Activated naive CD8-positive, alpha-beta T cell treated with anti-CD3 and anti-CD28 coated beads, Interleukin-2, amount 50 U/mL, for 24 hours (primary cell): Measurements from ENCODE around the gene PRR33.

Source experiments
- ATAC-seq: fragments of 150-1000 bp; cut with Tn5 transposase; one replicate; pipeline ENCODE4 v1.10.0; 2021
- DNase-seq: peaks from one replicate; pipeline ENCODE4 v3.0.0; 2021
- H3K27ac Mint-ChIP-seq: one replicate; pipeline ENCODE4 v1.8.0; 2021; ENCODE audit warnings: mild to moderate bottlenecking, mixed read lengths
- H3K27me3 Mint-ChIP-seq: one replicate; pipeline ENCODE4 v1.8.0; 2021; ENCODE audit warnings: mixed read lengths
- H3K36me3 Mint-ChIP-seq: one replicate; pipeline ENCODE4 v1.8.0; 2021; ENCODE audit warnings: low read depth, mixed read lengths
- H3K4me1 Mint-ChIP-seq: one replicate; pipeline ENCODE4 v1.8.0; 2021; ENCODE audit warnings: mixed read lengths
- H3K4me3 Mint-ChIP-seq: one replicate; pipeline ENCODE4 v1.8.0; 2021; ENCODE audit warnings: mild to moderate bottlenecking, moderate library complexity, mixed read lengths
- H3K9me3 Mint-ChIP-seq: one replicate; pipeline ENCODE4 v1.8.0; 2021; ENCODE audit warnings: mixed read lengths

Gene PRR33

GRCh38 chr11:1913271-1914060 is 21.8 kb upstream of the PRR33 start:
- no peak overlapping the region for H3K27ac Mint-ChIP-seq

DNA sequence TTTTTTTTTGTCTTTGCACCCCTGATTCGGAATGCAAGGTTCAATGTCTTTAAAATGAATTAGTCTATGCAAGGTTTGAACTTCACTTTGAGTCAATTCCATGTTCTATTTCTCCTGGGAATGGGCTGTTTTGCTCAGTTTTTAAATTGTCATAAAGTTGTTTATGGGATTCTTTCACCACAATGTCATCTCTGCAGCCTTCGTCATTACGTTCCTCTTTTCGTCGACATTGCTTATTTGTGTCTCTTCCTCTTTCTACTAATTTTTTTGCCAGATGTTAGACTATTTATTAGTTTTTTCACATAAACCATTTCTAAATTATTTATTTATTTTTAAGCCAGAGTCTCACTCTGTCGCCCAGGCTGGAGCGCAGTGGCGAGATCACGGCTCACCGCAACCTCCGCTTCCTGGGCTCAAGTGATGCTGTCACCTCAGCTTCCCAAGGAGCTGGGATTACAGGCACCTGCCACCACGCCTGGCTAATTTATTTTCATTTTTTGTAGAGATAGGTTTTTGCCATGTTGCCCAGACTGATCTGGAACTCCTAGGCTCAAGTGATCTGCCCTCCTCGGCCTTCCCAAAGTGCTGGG is 20.7 kb upstream of the PRR33 start:
- H3K9me3 Mint-ChIP-seq, result peaks cover 8% of the 10 kb centered on the region
- no peaks in the 10 kb centered on the region for H3K36me3 Mint-ChIP-seq
- peaks cover 10% of the 10 kb centered on the region for H3K4me1 Mint-ChIP-seq
- H3K27ac Mint-ChIP-seq, result no peak overlapping the region
- ATAC-seq, result no peak
- DNase-seq, result no peak
- H3K27me3 Mint-ChIP-seq, result peaks cover 5% of the 10 kb centered on the region
- no peak overlapping the region for H3K4me3 Mint-ChIP-seq

More at GRCh38 chr11:1913271-1914060, 21.8 kb upstream of the PRR33 start:
- DNase-seq, result no peak
- no peaks in the 10 kb centered on the region for H3K36me3 Mint-ChIP-seq
- no peak overlapping the region for H3K4me3 Mint-ChIP-seq
- no peak for ATAC-seq
- H3K9me3 Mint-ChIP-seq, result peaks cover 8% of the 10 kb centered on the region
- H3K4me1 Mint-ChIP-seq, result peaks cover 11% of the 10 kb centered on the region
- H3K27me3 Mint-ChIP-seq, result peaks cover 5% of the 10 kb centered on the region

DNA sequence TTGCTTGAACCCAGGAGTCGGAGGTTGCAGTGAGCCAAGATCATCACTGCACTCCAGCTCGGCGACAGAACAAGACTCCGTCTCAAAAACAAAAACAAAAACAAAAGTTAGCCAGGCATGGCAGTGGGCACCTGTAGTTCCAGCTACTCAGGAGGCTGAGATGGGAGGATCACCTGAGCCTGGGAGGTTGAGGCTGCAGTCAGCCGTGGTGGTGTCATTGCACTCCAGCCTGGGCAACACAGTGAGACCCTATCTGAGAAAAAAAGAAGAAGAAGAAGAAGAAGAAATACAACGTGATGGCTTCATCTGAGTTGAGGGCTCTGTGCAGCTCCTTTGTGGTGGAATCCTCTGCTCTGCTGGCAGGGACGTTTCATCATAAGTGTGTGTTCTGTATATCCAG is 17.8 kb upstream of the PRR33 start:
- H3K4me3 Mint-ChIP-seq, result no peak overlapping the region

GRCh38 chr11:1908618-1909017 is 16.9 kb upstream of the PRR33 start:
- Mint-ChIP-seq H3K27ac (no peak overlapping the region), H3K9me3 (no peaks in the 10 kb centered on the region), H3K4me1 (no peaks in the 10 kb centered on the region), H3K36me3 (no peaks in the 10 kb centered on the region), H3K27me3 (no peaks in the 10 kb centered on the region), H3K4me3 (no peak overlapping the region)
- DNase-seq, result no peak
- ATAC-seq, result no peak

More for the DNA sequence above, 17.8 kb upstream of the PRR33 start:
- no peak for DNase-seq
- no peak for ATAC-seq
- Mint-ChIP-seq H3K4me1 (no peaks in the 10 kb centered on the region), H3K27ac (no peak overlapping the region), H3K36me3 (no peaks in the 10 kb centered on the region), H3K27me3 (peaks cover 3% of the 10 kb centered on the region), H3K9me3 (no peaks in the 10 kb centered on the region)

DNA sequence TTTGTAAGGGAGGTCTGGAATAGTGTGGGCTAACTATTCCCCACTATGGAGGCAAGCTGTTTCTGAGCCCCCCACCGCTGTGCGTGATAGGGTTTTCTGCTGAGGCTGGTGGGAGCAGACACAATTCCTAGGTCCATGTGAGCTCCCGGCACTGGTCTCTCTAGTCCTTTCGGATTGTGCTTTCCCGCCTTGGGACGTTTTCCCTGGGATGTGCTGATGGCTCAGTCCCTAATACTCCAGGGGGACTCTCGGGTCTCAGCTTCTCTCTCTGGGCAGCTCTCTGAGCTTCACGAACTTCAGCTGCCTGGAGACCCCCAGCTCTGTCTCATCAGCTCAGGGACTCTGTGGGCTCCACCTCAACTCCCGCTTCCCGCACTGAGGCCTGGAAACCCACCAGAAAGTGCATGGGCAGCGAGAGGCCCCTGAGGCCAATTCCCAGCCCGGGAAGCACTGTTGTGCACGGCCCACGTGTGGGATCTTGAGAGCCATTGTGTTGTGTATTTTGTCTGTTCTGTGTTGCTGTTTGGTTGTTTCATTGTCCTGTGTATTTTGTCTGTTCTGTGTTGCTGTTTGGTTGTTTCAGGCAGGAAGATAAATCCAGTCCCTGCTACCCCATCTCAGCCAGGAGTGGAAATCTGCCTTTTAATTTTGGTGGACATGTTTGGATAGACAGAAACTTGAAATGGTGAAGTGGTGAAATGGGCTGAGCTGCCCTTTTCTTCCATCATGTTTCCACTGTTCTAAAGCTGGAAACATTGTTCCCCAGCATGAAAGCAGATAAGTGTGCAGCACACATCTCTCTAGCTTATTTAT is 15.1 kb upstream of the PRR33 start:
- Mint-ChIP-seq H3K36me3 (no peaks in the 10 kb centered on the region), H3K27me3 (no peaks in the 10 kb centered on the region), H3K4me1 (no peaks in the 10 kb centered on the region), H3K4me3 (no peak overlapping the region), H3K9me3 (no peaks in the 10 kb centered on the region), H3K27ac (no peak overlapping the region)
- ATAC-seq (no peak), DNase-seq (no peak)

- ATAC-seq, result no peak
- no peaks in the 10 kb centered on the region for H3K36me3 Mint-ChIP-seq
- no peaks in the 10 kb centered on the region for H3K9me3 Mint-ChIP-seq
- H3K4me1 Mint-ChIP-seq, result no peaks in the 10 kb centered on the region
- H3K27me3 Mint-ChIP-seq, result no peaks in the 10 kb centered on the region
- no peak overlapping the region for H3K4me3 Mint-ChIP-seq
- DNase-seq, result no peak
- no peak overlapping the region for H3K27ac Mint-ChIP-seq
Measured at GRCh38 chr11:1906181-1906580, 14.5 kb upstream of the PRR33 start.

- Mint-ChIP-seq H3K27me3 (peaks cover 18% of the 10 kb centered on the region), H3K36me3 (no peaks in the 10 kb centered on the region), H3K9me3 (no peaks in the 10 kb centered on the region), H3K27ac (no peak overlapping the region), H3K4me3 (no peak overlapping the region), H3K4me1 (peaks cover 3% of the 10 kb centered on the region)
- DNase-seq (no peak), ATAC-seq (no peak)
Measured at GRCh38 chr11:1899686-1900085, 8.0 kb upstream of the PRR33 start.

DNA sequence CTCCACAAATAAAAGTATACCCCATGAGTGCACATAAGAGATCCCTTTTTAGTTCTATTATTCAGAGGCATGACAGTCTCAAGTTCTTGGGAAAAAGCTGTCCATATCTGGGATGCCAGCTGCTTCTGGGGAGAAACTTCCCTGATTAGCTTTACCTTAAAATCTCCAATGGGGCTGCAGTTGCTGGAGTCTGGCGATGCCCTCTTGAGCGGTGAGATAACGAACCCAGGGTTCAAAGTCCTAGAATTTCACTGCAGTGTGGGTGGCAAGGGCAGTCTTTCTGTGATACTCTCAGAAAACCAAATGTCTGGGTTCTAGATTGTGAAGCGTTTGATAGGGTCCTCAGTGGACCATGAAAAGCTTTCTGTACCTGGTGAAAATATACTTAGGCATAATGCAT is 7.4 kb upstream of the PRR33 start:
- H3K27ac Mint-ChIP-seq, result no peak overlapping the region
- no peak overlapping the region for H3K4me3 Mint-ChIP-seq
- DNase-seq (no peak), ATAC-seq (no peak)
- peaks cover 3% of the 10 kb centered on the region for H3K4me1 Mint-ChIP-seq
- no peaks in the 10 kb centered on the region for H3K9me3 Mint-ChIP-seq
- H3K27me3 Mint-ChIP-seq, result peaks cover 18% of the 10 kb centered on the region
- H3K36me3 Mint-ChIP-seq, result no peaks in the 10 kb centered on the region

- ATAC-seq (no peak), DNase-seq (no peak)
- Mint-ChIP-seq H3K9me3 (peaks cover 4% of the 10 kb centered on the region), H3K27ac (no peak overlapping the region), H3K4me1 (peaks cover 13% of the 10 kb centered on the region), H3K36me3 (no peaks in the 10 kb centered on the region), H3K4me3 (peak overlapping the region; percentile 6), H3K27me3 (peaks cover 18% of the 10 kb centered on the region)
Measured at GRCh38 chr11:1896923-1897322, 5.2 kb upstream of the PRR33 start.

DNA sequence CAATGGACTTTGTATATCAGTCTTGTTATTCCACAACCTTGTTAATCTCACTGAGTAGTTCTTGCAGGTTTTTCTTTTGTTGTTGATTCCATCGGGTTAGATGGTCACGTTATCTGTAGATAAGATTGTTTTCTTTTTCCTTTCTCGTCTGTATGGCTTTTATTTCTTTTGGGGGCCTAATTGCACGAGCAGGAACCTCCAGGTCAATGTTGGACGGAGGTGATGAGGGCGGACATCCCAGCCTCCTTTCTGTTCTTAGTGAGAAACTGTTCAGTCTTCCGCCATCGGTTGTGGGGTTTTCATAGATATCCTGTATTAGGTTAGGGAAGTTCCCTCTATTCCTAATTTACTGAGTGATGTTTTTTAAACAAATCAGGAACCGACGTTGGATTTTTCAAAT is 4.8 kb upstream of the PRR33 start:
- Mint-ChIP-seq H3K27ac (no peak overlapping the region), H3K9me3 (peaks cover 4% of the 10 kb centered on the region), H3K36me3 (no peaks in the 10 kb centered on the region), H3K27me3 (peaks cover 18% of the 10 kb centered on the region), H3K4me1 (peaks cover 15% of the 10 kb centered on the region), H3K4me3 (no peak overlapping the region)
- no peak for ATAC-seq
- DNase-seq, result no peak

DNA sequence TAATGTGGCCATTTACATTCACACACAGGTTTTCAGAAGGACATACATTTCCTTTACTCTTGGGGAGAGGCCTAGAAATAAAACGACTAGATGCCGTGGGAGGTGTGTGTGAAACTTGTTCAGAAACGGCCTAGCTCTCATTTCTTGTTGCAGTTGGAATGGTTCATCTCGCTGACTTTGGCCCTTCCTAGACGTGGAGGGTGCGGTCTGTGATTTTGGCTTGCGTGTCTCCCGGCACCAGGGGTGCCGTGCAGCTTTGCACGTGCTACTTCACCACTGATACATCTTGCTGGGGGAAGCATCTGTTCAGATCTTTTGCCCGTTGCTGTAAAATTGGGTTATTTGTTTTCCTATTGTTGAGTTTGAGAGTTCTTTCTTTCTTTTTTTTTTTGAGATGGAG is 3.1 kb upstream of the PRR33 start:
- peaks cover 18% of the 10 kb centered on the region for H3K27me3 Mint-ChIP-seq
- peaks cover 28% of the 10 kb centered on the region for H3K4me1 Mint-ChIP-seq
- ATAC-seq, result no peak
- no peak for DNase-seq
- no peaks in the 10 kb centered on the region for H3K36me3 Mint-ChIP-seq
- no peak overlapping the region for H3K4me3 Mint-ChIP-seq
- H3K27ac Mint-ChIP-seq, result no peak overlapping the region
- peaks cover 4% of the 10 kb centered on the region for H3K9me3 Mint-ChIP-seq

GRCh38 chr11:1893581-1894359 is 2.1 kb upstream of the PRR33 start:
- no peak for DNase-seq

DNA sequence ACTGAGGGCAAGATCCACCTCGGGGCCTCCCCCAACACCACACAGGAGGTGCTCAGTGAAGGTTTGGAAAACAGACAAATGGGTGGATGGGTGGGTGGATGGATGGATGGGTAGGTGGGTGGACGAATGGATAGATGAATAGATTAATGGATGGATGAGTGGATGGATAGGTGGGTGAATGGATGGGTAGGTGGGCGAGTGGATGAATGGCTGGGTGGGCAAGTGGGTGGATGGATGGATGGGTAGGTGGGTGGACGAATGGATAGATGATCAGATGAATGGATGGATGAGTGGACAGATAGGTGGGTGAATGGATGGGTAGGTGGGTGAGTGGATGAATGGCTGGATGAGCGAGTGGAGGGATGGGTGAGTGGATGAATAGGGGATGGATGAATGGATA is 863 bp upstream of the PRR33 start:
- Mint-ChIP-seq H3K27me3 (peaks cover 7% of the 10 kb centered on the region), H3K36me3 (peaks cover 10% of the 10 kb centered on the region), H3K9me3 (peaks cover 4% of the 10 kb centered on the region), H3K4me1 (peaks cover 41% of the 10 kb centered on the region), H3K27ac (no peak overlapping the region), H3K4me3 (no peak overlapping the region)
- no peak for ATAC-seq
- DNase-seq, result no peak

More at GRCh38 chr11:1893581-1894359, 2.1 kb upstream of the PRR33 start:
- no peak for ATAC-seq
- H3K36me3 Mint-ChIP-seq, result peaks cover 3% of the 10 kb centered on the region
- no peak overlapping the region for H3K4me3 Mint-ChIP-seq
- no peak overlapping the region for H3K27ac Mint-ChIP-seq
- peaks cover 36% of the 10 kb centered on the region for H3K4me1 Mint-ChIP-seq
- peaks cover 12% of the 10 kb centered on the region for H3K27me3 Mint-ChIP-seq
- peaks cover 4% of the 10 kb centered on the region for H3K9me3 Mint-ChIP-seq

GRCh38 chr11:1892116-1892515 is 421 bp upstream of the PRR33 start:
- Mint-ChIP-seq H3K27me3 (peaks cover 3% of the 10 kb centered on the region), H3K27ac (no peak overlapping the region)
- no peak for ATAC-seq

More at GRCh38 chr11:1892116-1892515, 421 bp upstream of the PRR33 start:
- H3K9me3 Mint-ChIP-seq, result peaks cover 4% of the 10 kb centered on the region
- peaks cover 14% of the 10 kb centered on the region for H3K36me3 Mint-ChIP-seq
- no peak overlapping the region for H3K4me3 Mint-ChIP-seq
- DNase-seq, result no peak
- H3K4me1 Mint-ChIP-seq, result peaks cover 40% of the 10 kb centered on the region
